ENCODE results near the gene TIGD3.

The TIGD3 gene

GRCh38 chr11:65393513-65394079, 39.0 kb downstream of the TIGD3 start:
- H4K20me1 ChIP-seq (ENCODE audit: low read depth, low read length) = no peaks in the 10 kb centered on the region

GRCh38 chr11:65394125-65394536, 39.6 kb downstream of the TIGD3 start:
- H3K36me3 ChIP-seq (ENCODE audit: low read length) = no peaks in the 10 kb centered on the region
- H3K9ac ChIP-seq (ENCODE audit: low read length) = no peak overlapping the region
- no peak overlapping the region for H3K27ac ChIP-seq (ENCODE audit: low read depth, low read length)

More at GRCh38 chr11:65393513-65394079, 39.0 kb downstream of the TIGD3 start:
- Histone ChIP-seq H3K9me2 (replicated peaks; ENCODE audit: insufficient read depth, low read length) (no peaks in the 10 kb centered on the region), H3K9ac (ENCODE audit: low read length) (no peak overlapping the region), H3K4me2 (ENCODE audit: low read depth, low read length, poor library complexity, severe bottlenecking) (no peak overlapping the region), H3K36me3 (ENCODE audit: low read length) (no peaks in the 10 kb centered on the region), H3K27ac (ENCODE audit: low read depth, low read length) (no peak overlapping the region), H2AFZ (ENCODE audit: low read depth, low read length, severe bottlenecking) (no peak overlapping the region), H3K9me3 (ENCODE audit: insufficient read depth, low read length) (no peaks in the 10 kb centered on the region), H3F3A (ENCODE audit: insufficient read depth) (no peaks in the 10 kb centered on the region), H3K4me3 (ENCODE audit: insufficient read depth, low read length, poor library complexity, severe bottlenecking) (no peak overlapping the region), H3K27me3 (ENCODE audit: low read length) (no peaks in the 10 kb centered on the region), H3K79me2 (ENCODE audit: insufficient read depth, low read length) (peaks cover 28% of the 10 kb centered on the region)
- no peak for TF ChIP-seq CTCF (IDR thresholded peaks at IDR 0.05; ENCODE audit: insufficient read depth, low read length, poor library complexity, severe bottlenecking)
- TF ChIP-seq EZH2phosphoT487 (conservative IDR thresholded peaks at IDR 0.05; ENCODE audit: low read length) = no peak

GRCh38 chr11:65395961-65396530, 41.5 kb downstream of the TIGD3 start:
- Histone ChIP-seq H3K9me2 (replicated peaks; ENCODE audit: insufficient read depth, low read length) (no peaks in the 10 kb centered on the region), H3K36me3 (ENCODE audit: low read length) (no peaks in the 10 kb centered on the region), H3K4me3 (ENCODE audit: insufficient read depth, low read length, poor library complexity, severe bottlenecking) (no peak overlapping the region), H3K4me2 (ENCODE audit: low read depth, low read length, poor library complexity, severe bottlenecking) (no peak overlapping the region), H3F3A (ENCODE audit: insufficient read depth) (no peaks in the 10 kb centered on the region), H3K27ac (ENCODE audit: low read depth, low read length) (no peak overlapping the region), H2AFZ (ENCODE audit: low read depth, low read length, severe bottlenecking) (no peak overlapping the region), H3K9ac (ENCODE audit: low read length) (no peak overlapping the region), H4K20me1 (ENCODE audit: low read depth, low read length) (no peaks in the 10 kb centered on the region), H3K9me3 (ENCODE audit: insufficient read depth, low read length) (no peaks in the 10 kb centered on the region), H3K79me2 (ENCODE audit: insufficient read depth, low read length) (peaks cover 9% of the 10 kb centered on the region), H3K27me3 (ENCODE audit: low read length) (no peaks in the 10 kb centered on the region)
- TF ChIP-seq CTCF (IDR thresholded peaks at IDR 0.05; ENCODE audit: insufficient read depth, low read length, poor library complexity, severe bottlenecking) (no peak), EZH2phosphoT487 (conservative IDR thresholded peaks at IDR 0.05; ENCODE audit: low read length) (no peak)

More at GRCh38 chr11:65394125-65394536, 39.6 kb downstream of the TIGD3 start:
- no peaks in the 10 kb centered on the region for H3F3A ChIP-seq (ENCODE audit: insufficient read depth)
- H3K27me3 ChIP-seq (ENCODE audit: low read length) = no peaks in the 10 kb centered on the region
- H3K9me3 ChIP-seq (ENCODE audit: insufficient read depth, low read length) = no peaks in the 10 kb centered on the region
- no peaks in the 10 kb centered on the region for H3K9me2 ChIP-seq (replicated peaks; ENCODE audit: insufficient read depth, low read length)
- H3K79me2 ChIP-seq (ENCODE audit: insufficient read depth, low read length) = peaks cover 23% of the 10 kb centered on the region
- H2AFZ ChIP-seq (ENCODE audit: low read depth, low read length, severe bottlenecking) = no peak overlapping the region
- no peak for TF ChIP-seq EZH2phosphoT487 (conservative IDR thresholded peaks at IDR 0.05; ENCODE audit: low read length)
- TF ChIP-seq CTCF (IDR thresholded peaks at IDR 0.05; ENCODE audit: insufficient read depth, low read length, poor library complexity, severe bottlenecking) = no peak
- H3K4me2 ChIP-seq (ENCODE audit: low read depth, low read length, poor library complexity, severe bottlenecking) = no peak overlapping the region
- no peak overlapping the region for H3K4me3 ChIP-seq (ENCODE audit: insufficient read depth, low read length, poor library complexity, severe bottlenecking)
- no peaks in the 10 kb centered on the region for H4K20me1 ChIP-seq (ENCODE audit: low read depth, low read length)

All from SU-DHL-6 (cell line).